ENCODE results near the gene PDCD1LG2.
"Not testable (repeated sequence)": the region's sequence is repeated elsewhere in the genome, so short reads cannot be mapped to it uniquely, and the experiment has no call there.

Gene PDCD1LG2

GRCh38 chr9:5493679-5494511, 16.4 kb upstream of the PDCD1LG2 start:
- no peak for DNase-seq (ENCODE audit: low read depth in 2 of 2)

GRCh38 chr9:5494765-5495164, 15.6 kb upstream of the PDCD1LG2 start:
- not testable (repeated sequence) for DNase-seq (ENCODE audit: low read depth in 2 of 2)

GRCh38 chr9:5499157-5499556, 11.2 kb upstream of the PDCD1LG2 start:
- no peak for DNase-seq (ENCODE audit: low read depth in 2 of 2)

GRCh38 chr9:5499889-5500398, 10.4 kb upstream of the PDCD1LG2 start:
- no peak for DNase-seq (ENCODE audit: low read depth in 2 of 2)

- no peak for DNase-seq (ENCODE audit: low read depth in 2 of 2)
Measured at GRCh38 chr9:5500441-5501235, 9.7 kb upstream of the PDCD1LG2 start.

GRCh38 chr9:5502553-5502952, 7.8 kb upstream of the PDCD1LG2 start:
- no peak for DNase-seq (ENCODE audit: low read depth in 2 of 2)

GRCh38 chr9:5509573-5509972, 758 bp upstream of the PDCD1LG2 start:
- DNase-seq (ENCODE audit: low read depth in 2 of 2) = no peak

- no peak for DNase-seq (ENCODE audit: low read depth in 2 of 2)
Measured at GRCh38 chr9:5510989-5511388, 658 bp downstream of the PDCD1LG2 start.

- DNase-seq (ENCODE audit: low read depth in 2 of 2) = no peak
Measured at GRCh38 chr9:5511476-5511875, 1.1 kb downstream of the PDCD1LG2 start.

GRCh38 chr9:5511935-5512580, 1.7 kb downstream of the PDCD1LG2 start:
- DNase-seq (ENCODE audit: low read depth in 2 of 2) = no peak

GRCh38 chr9:5512658-5513452, 2.5 kb downstream of the PDCD1LG2 start:
- DNase-seq (ENCODE audit: low read depth in 2 of 2) = no peak

GRCh38 chr9:5513966-5514616, 3.8 kb downstream of the PDCD1LG2 start:
- no peak for DNase-seq (ENCODE audit: low read depth in 2 of 2)

GRCh38 chr9:5514617-5515260, 4.4 kb downstream of the PDCD1LG2 start:
- no peak for DNase-seq (ENCODE audit: low read depth in 2 of 2)

- no peak for DNase-seq (ENCODE audit: low read depth in 2 of 2)
Measured at GRCh38 chr9:5515261-5515650, 4.9 kb downstream of the PDCD1LG2 start.

- no peak for DNase-seq (ENCODE audit: low read depth in 2 of 2)
Measured at GRCh38 chr9:5516453-5517220, 6.3 kb downstream of the PDCD1LG2 start.

GRCh38 chr9:5518171-5518936, 8.0 kb downstream of the PDCD1LG2 start:
- DNase-seq (ENCODE audit: low read depth in 2 of 2) = no peak

- DNase-seq (ENCODE audit: low read depth in 2 of 2) = no peak
Measured at GRCh38 chr9:5518937-5519319, 8.6 kb downstream of the PDCD1LG2 start.

- DNase-seq (ENCODE audit: low read depth in 2 of 2) = no peak
Measured at GRCh38 chr9:5524090-5524489, 13.8 kb downstream of the PDCD1LG2 start.

- no peak for DNase-seq (ENCODE audit: low read depth in 2 of 2)
Measured at GRCh38 chr9:5529683-5530221, 19.4 kb downstream of the PDCD1LG2 start.
